Psoas muscle (tissue), 8 donors: ENCODE measurements around the gene NEK10. TPM values are rescaled to one million over a fixed set of nuclear protein-coding genes. Genes with fewer than 3 reads are reported as not detected.
A peak's percentile ranks its signal among the peaks of the same experiment; 100 is the strongest.

Experiments
- ATAC-seq, 4 donors: fragments of 200-7000 bp; cut with Tn5 transposase; one replicate each; pipeline ENCODE4 v1.9.1; 2020; ENCODE audit warnings: moderate library complexity in 3 of 4, mild to moderate bottlenecking in 2 of 4
- DNase-seq, 2 donors: peaks; one replicate each; pipeline ENCODE4 v3.0.0-alpha.2; 2020
- H3K27ac ChIP-seq: fragments of 200-600 bp; one replicate; pipeline ENCODE4 v1.8.0; 2022
- H3K27me3 ChIP-seq, 3 donors: fragments of 200-600 bp in 1 of 3; one replicate each; pipeline versions ENCODE4 v1.6.1 to v1.8.0; 2013 to 2022; ENCODE audit warnings: low read length in 2 of 3, mild to moderate bottlenecking in 2 of 3, moderate library complexity in 1 of 3; ENCODE audit not compliant: insufficient read depth in 3 of 3
- H3K36me3 ChIP-seq, 2 donors: fragments of 200-600 bp in 1 of 2; one replicate each; pipeline versions ENCODE4 v1.6.1 to v1.8.0; 2013 to 2022; ENCODE audit warnings: low read depth in 1 of 2, mild to moderate bottlenecking in 1 of 2, moderate library complexity in 1 of 2; ENCODE audit not compliant: insufficient read depth in 1 of 2
- H3K4me1 ChIP-seq: fragments of 200-600 bp; one replicate; pipeline ENCODE4 v1.8.0; 2022
- H3K4me3 ChIP-seq: fragments of 200-600 bp; one replicate; pipeline ENCODE4 v1.8.0; 2022; ENCODE audit warnings: mild to moderate bottlenecking
- H3K9me3 ChIP-seq: fragments of 200-600 bp; one replicate; pipeline ENCODE4 v1.8.0; 2022
- WGBS, 3 donors: extraction: QIAGEN DNeasy Blood & Tissue Kit; methylation state at CpG; one replicate each; pipeline versions ENCODE4 v1.1.6 to v1.1.7; 2013; 5-methylcytosine and 5-hydroxymethylcytosine counted together
- intact Hi-C, 2 donors: fragments of 100-400 bp; cut with DNase I; formaldehyde crosslinking; loops; one replicate each; pipeline versions ENCODE4 v1.11.0 to v1.14.2; 2022
- polyA plus RNA-seq, 3 donors: library from polyadenylated mRNA; stranded (reverse); fragments of 200-250 nt; gene quantifications; one replicate each; pipeline ENCODE4 v1.2.3, GENCODE V29; 2013
- total RNA-seq, 4 donors: library from RNA; stranded (reverse); fragmentation: NEBNext Ultra II Directional in 2 of 4; extraction: Animal tissue kit (Norgen Biotek cat#: 25700) in 2 of 4; gene quantifications; one replicate each; pipeline versions ENCODE4 v1.2.1 to v1.2.4, GENCODE V29; 2021 to 2023
- TF ChIP-seq, protein P1 (sequence below): fragments of 200-600 bp; IDR thresholded peaks from one replicate; pipeline ENCODE4 v1.8.0; 2022; ENCODE audit warnings: antibody characterized with exemption
- donor health status: healthy with polysubstance abuse.
- donor health status: DM: no; HTN: no; CAD: no; lungs with moderate emphysema.
- donor health status: Bipolar disorder and iron deficiency.
- donor health status: healthy.
- donor health status: DM: yes; HTN: yes; CAD: no.
- donor health status: DM: no; HTN: no; CAD: no.
- donor health status: DM: no; HTN: no; CAD: no.
- donor health status: DM: yes; HTN: yes; CAD: no.

NEK10 gene
- total and polyA plus RNA-seq, 7 donors: 0.44 to 16.6 (median 5.0) TPM

DNA sequence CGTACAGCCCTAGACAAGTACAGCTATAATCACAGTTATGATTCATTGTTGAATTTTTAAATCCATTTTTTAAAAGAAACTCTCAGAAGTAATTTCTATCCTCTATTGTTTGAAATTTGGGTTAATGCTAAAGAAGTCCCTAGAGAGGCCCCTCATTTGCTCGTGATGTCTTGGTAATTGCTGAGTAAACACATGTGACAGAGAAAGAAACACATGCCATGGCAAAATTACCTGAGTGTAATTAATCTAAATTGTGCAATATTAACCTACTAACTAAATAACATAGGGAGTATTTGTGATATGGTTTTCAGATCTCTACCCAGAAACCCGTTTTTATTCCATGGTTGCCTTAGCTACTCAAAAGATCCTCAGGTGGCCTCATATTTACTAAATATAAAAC lies 10.8 kb downstream of the NEK10 start:
- intact Hi-C loops: no loop called here
- TF ChIP-seq, protein P1, sequence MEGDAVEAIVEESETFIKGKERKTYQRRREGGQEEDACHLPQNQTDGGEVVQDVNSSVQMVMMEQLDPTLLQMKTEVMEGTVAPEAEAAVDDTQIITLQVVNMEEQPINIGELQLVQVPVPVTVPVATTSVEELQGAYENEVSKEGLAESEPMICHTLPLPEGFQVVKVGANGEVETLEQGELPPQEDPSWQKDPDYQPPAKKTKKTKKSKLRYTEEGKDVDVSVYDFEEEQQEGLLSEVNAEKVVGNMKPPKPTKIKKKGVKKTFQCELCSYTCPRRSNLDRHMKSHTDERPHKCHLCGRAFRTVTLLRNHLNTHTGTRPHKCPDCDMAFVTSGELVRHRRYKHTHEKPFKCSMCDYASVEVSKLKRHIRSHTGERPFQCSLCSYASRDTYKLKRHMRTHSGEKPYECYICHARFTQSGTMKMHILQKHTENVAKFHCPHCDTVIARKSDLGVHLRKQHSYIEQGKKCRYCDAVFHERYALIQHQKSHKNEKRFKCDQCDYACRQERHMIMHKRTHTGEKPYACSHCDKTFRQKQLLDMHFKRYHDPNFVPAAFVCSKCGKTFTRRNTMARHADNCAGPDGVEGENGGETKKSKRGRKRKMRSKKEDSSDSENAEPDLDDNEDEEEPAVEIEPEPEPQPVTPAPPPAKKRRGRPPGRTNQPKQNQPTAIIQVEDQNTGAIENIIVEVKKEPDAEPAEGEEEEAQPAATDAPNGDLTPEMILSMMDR: no peak

DNA sequence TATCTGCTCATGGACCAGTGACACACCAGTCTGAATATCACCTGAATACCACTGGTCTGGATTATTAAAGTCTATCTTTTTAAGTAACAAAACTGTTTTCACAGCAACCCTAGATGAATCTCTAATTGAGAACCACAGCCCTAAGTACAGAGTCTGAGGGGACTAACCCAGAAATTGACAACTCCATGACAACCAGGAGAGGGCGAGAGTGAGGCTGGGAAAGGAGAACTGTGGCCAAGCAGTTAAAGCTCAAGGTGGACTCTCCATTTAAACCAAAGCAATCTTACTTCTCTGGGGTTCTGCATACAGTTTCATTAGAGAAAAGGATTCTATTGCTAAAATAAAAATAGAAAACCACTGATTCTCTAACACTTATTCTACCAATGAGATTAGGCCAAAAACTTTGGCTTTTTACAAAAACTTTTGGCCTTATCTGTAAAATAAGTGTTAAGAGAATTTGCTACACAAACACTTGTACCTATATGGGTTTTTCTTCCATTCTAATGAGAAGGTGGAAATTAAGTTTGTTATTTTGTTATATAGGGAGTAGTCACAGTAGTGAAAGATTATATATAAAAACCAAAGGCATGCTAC lies 11.4 kb downstream of the NEK10 start:
- Histone ChIP-seq H3K4me3 (no peak overlapping the region), H3K27me3 (no peaks in the 10 kb centered on the region), H3K4me1 (no peaks in the 10 kb centered on the region), H3K36me3 (no peaks in the 10 kb centered on the region), H3K9me3 (no peaks in the 10 kb centered on the region), H3K27ac (no peak overlapping the region)
- peak in 2 of 4 donors; percentile 72 to 73 for ATAC-seq
- TF ChIP-seq, protein P1: peak; percentile 37
- no peak for DNase-seq
- WGBS, 3 donors: 49 to 60% (median 54%) methylated on average over 1 of the region's 1 CpG
- intact Hi-C loops: no loop called here

More for the DNA sequence above, 10.8 kb downstream of the NEK10 start:
- ATAC-seq: no peak
- 76 to 83% (median 81%) methylated on average over 3 of the region's 3 CpGs for WGBS, 3 donors
- no peak for DNase-seq
- H3K9me3 ChIP-seq: no peaks in the 10 kb centered on the region
- H3K27ac ChIP-seq: no peak overlapping the region
- no peaks in the 10 kb centered on the region for H3K27me3 ChIP-seq
- H3K4me1 ChIP-seq: no peaks in the 10 kb centered on the region
- no peaks in the 10 kb centered on the region for H3K36me3 ChIP-seq
- no peak overlapping the region for H3K4me3 ChIP-seq

DNA sequence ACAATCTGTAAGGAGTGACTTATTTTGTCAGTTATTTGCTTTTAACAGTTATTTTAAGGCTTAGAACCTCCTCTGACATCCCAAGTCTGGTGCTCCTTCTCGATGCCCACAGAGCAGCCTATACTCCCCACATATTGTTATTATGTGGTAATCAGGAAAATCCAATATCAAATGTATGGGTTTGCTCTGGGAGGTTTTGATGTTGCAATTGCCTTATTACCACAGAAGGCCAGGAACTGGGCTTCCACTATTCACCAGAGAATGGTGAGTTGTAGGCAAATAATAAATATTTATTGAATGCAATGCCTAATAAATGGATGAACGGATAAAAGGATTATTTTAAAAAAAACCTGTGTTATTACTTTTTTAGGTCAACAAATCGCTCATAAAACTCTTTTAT lies 12.2 kb downstream of the NEK10 start:
- ATAC-seq (no peak), DNase-seq (no peak)
- H3K36me3 ChIP-seq: no peaks in the 10 kb centered on the region
- H3K4me3 ChIP-seq: no peak overlapping the region
- no peaks in the 10 kb centered on the region for H3K27me3 ChIP-seq
- H3K4me1 ChIP-seq: no peaks in the 10 kb centered on the region
- intact Hi-C loops: no loop called here
- TF ChIP-seq, protein P1: no peak
- 84 to 86% (median 85%) methylated on average over 3 of the region's 3 CpGs for WGBS, 3 donors
- no peak overlapping the region for H3K27ac ChIP-seq
- no peaks in the 10 kb centered on the region for H3K9me3 ChIP-seq

GRCh38 chr3:27354588-27355203 lies 14.5 kb downstream of the NEK10 start:
- no peak for DNase-seq
- whole genome bisulfite sequencing, 3 donors: 67 to 74% (median 73%) methylated on average over 4 of the region's 4 CpGs

More at GRCh38 chr3:27354588-27355203, 14.5 kb downstream of the NEK10 start:
- H3K36me3 ChIP-seq: no peaks in the 10 kb centered on the region
- TF ChIP-seq, protein P1: no peak
- H3K4me3 ChIP-seq: no peak overlapping the region
- no peaks in the 10 kb centered on the region for H3K4me1 ChIP-seq
- H3K27ac ChIP-seq: no peak overlapping the region
- no peaks in the 10 kb centered on the region for H3K27me3 ChIP-seq
- intact Hi-C loops: no loop called here
- ATAC-seq: no peak
- H3K9me3 ChIP-seq: no peaks in the 10 kb centered on the region
